ENCODE data around the gene PHLPP1.

The PHLPP1 gene

DNA sequence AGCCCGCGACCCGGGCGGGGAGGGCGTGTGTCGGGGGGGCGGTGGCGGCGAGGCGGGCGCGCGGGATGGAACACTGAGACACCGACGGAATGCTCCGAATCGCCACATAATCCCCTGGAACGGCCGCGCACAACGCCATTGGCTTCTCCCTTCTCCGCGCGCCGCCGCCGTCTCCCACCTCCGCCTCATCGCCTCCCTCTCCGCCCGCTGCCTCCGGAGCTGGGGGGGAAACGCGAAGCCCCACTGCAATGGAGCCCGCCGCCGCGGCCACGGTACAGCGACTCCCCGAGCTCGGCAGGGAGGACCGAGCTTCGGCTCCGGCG is at the start of gene PHLPP1:
Gene PHLPP1, plus strand, starts transcription at position 106 of the 323 bp plus-strand sequence. Its CDS starts 143 bp downstream, at position 249.
- Histone ChIP-seq H3K4me3 (peak within 1 kb of the TSS; percentile 76 to 88), H3K36me3 (no peaks in the 10 kb centered on the region), H3K27ac (peak within 1 kb of the TSS; percentile 92 to 93), H3K9me3 (no peaks in the 10 kb centered on the region), H3K27me3 (no peaks in the 10 kb centered on the region), H3K4me1 (peaks cover 0 to 29% (median 10%) of the 10 kb centered on the region in 4 donors)
- no peak for DNase-seq
- TF ChIP-seq, protein P1, sequence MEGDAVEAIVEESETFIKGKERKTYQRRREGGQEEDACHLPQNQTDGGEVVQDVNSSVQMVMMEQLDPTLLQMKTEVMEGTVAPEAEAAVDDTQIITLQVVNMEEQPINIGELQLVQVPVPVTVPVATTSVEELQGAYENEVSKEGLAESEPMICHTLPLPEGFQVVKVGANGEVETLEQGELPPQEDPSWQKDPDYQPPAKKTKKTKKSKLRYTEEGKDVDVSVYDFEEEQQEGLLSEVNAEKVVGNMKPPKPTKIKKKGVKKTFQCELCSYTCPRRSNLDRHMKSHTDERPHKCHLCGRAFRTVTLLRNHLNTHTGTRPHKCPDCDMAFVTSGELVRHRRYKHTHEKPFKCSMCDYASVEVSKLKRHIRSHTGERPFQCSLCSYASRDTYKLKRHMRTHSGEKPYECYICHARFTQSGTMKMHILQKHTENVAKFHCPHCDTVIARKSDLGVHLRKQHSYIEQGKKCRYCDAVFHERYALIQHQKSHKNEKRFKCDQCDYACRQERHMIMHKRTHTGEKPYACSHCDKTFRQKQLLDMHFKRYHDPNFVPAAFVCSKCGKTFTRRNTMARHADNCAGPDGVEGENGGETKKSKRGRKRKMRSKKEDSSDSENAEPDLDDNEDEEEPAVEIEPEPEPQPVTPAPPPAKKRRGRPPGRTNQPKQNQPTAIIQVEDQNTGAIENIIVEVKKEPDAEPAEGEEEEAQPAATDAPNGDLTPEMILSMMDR (IDR thresholded peaks at IDR 0.05) = no peak
- intact Hi-C loops (cut with DNase I; ENCODE audit: low total_unique reads) = loop anchor here (2.0 to 10.0 kb wide), 5 partner anchors 131 to 429 kb away; no protein-coding TSS in a partner anchor

- DNase-seq = no peak
- Histone ChIP-seq H3K27ac (no peak overlapping the region), H3K36me3 (no peaks in the 10 kb centered on the region), H3K9me3 (peaks cover 0 to 6% (median 0%) of the 10 kb centered on the region in 3 donors), H3K4me3 (no peak overlapping the region), H3K27me3 (no peaks in the 10 kb centered on the region), H3K4me1 (peaks cover 0 to 6% (median 0%) of the 10 kb centered on the region in 4 donors)
- intact Hi-C loops (cut with DNase I; ENCODE audit: low total_unique reads) = no loop called here
- TF ChIP-seq, protein P1 (IDR thresholded peaks at IDR 0.05) = no peak
Observed at GRCh38 chr18:62669225-62669624, 46.1 kb upstream of the PHLPP1 start.

DNA sequence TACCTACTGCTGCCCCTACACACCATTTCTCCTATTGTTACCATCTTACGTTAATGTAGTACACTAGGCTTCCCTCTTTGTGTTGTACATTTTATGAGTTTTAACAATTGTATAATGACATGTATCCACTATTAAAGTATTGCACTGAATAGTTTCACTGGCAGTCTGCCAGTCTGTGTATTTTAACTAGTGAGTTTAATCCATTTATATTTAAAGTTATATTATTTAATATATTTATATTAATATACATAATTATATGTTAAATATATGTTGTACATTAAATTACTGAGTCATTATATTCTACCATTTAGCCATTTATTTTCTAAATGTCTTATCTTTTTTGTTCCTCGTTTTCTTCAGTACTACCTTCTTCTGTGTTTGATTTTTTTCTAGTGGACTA is 44.8 kb upstream of the PHLPP1 start:
- Histone ChIP-seq H3K4me1 (peaks cover 0 to 6% (median 0%) of the 10 kb centered on the region in 4 donors), H3K27me3 (no peaks in the 10 kb centered on the region), H3K36me3 (no peaks in the 10 kb centered on the region), H3K27ac (no peak overlapping the region), H3K4me3 (no peak overlapping the region), H3K9me3 (peaks cover 0 to 6% (median 0%) of the 10 kb centered on the region in 3 donors)
- intact Hi-C loops (cut with DNase I; ENCODE audit: low total_unique reads) = no loop called here
- no peak for DNase-seq
- TF ChIP-seq, protein P1 (IDR thresholded peaks at IDR 0.05) = no peak

DNA sequence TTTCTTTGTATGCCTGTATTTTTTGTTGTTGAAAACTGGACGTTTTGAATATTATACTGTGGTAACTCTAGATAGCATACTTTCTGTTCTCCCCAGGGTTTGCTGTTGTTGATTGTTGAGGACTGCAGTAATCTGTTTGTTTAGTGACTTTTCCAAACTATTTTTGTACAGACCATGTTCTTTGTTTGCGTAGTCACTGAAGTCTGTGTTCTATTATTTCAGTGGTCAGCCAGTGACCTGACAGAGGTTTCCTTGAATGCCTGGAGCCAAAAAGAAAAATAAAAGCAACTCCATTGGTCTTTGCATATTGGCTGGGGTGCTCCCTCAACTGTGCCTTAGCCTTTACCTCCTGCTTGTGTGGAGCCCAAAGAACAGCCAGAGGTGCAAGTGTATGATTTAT is 42.7 kb upstream of the PHLPP1 start:
- H3K27ac ChIP-seq = no peak overlapping the region
- TF ChIP-seq, protein P1 (IDR thresholded peaks at IDR 0.05) = no peak
- H3K27me3 ChIP-seq = no peaks in the 10 kb centered on the region
- peaks cover 0 to 6% (median 0%) of the 10 kb centered on the region in 3 donors for H3K9me3 ChIP-seq
- H3K4me3 ChIP-seq = no peak overlapping the region
- no peaks in the 10 kb centered on the region for H3K36me3 ChIP-seq
- intact Hi-C loops (cut with DNase I; ENCODE audit: low total_unique reads) = no loop called here
- H3K4me1 ChIP-seq = peaks cover 0 to 6% (median 0%) of the 10 kb centered on the region in 4 donors
- DNase-seq = no peak

GRCh38 chr18:62678847-62679485 is 36.4 kb upstream of the PHLPP1 start:
- H3K4me1 ChIP-seq = no peaks in the 10 kb centered on the region
- H3K4me3 ChIP-seq = no peak overlapping the region
- H3K27ac ChIP-seq = no peak overlapping the region
- no peaks in the 10 kb centered on the region for H3K36me3 ChIP-seq
- H3K9me3 ChIP-seq = no peaks in the 10 kb centered on the region
- TF ChIP-seq, protein P1 (IDR thresholded peaks at IDR 0.05) = no peak
- intact Hi-C loops (cut with DNase I; ENCODE audit: low total_unique reads) = no loop called here
- no peaks in the 10 kb centered on the region for H3K27me3 ChIP-seq
- no peak for DNase-seq
